Common myeloid progenitor, CD34-positive (primary cell): ENCODE measurements around the gene ROCK2.
A peak's percentile ranks its signal among the peaks of the same experiment; 100 is the strongest.

Source experiments
- CTCF ChIA-PET: fragments of 350-600 bp; sonication (Branson Sonifier 250); formaldehyde crosslinking; loops from one replicate; lab custom pipeline; 2021; ENCODE audit warnings: antibody characterized with exemption; lab: Charles Lee
- POLR2A ChIA-PET: fragments of 350-600 bp; sonication (Branson Sonifier 250); formaldehyde crosslinking; loops from one replicate; lab custom pipeline; 2021; ENCODE audit warnings: antibody characterized with exemption; lab: Charles Lee
- DNase-seq, 3 donors: peaks; one replicate each; pipeline versions ENCODE4 v3.0.0 to v3.0.0-alpha.2; 2013
- H3K27ac ChIP-seq, 2 experiments: 1 replicate in 1 of 2; 2 replicates in 1 of 2; pipeline ENCODE4 v1.7.0; 2013; ENCODE audit warnings: inconsistent platforms in 2 of 2, low read length in 2 of 2, mild to moderate bottlenecking in 2 of 2, low read depth in 1 of 2, moderate library complexity in 1 of 2; ENCODE audit not compliant: severe bottlenecking in 2 of 2, insufficient read depth in 1 of 2, poor library complexity in 1 of 2
- H3K27me3 ChIP-seq, 5 experiments: replicated peaks in 2 of 5; 1 replicate in 3 of 5; 2 replicates in 2 of 5; pipeline versions ENCODE4 v1.6.1 to v1.7.0; 2013; ENCODE audit warnings: low read length in 4 of 5, mild to moderate bottlenecking in 2 of 5, moderate library complexity in 2 of 5, inconsistent platforms in 1 of 5; ENCODE audit not compliant: insufficient read depth in 5 of 5, control insufficient read depth in 4 of 5
- H3K36me3 ChIP-seq, 4 experiments: 1 replicate in 2 of 4; 2 replicates in 2 of 4; pipeline versions ENCODE4 v1.6.1 to v1.7.0; 2013; ENCODE audit warnings: low read length in 3 of 4, control low read depth in 1 of 4, mild to moderate bottlenecking in 1 of 4; ENCODE audit not compliant: control insufficient read depth in 4 of 4, insufficient read depth in 4 of 4
- H3K4me1 ChIP-seq, 4 experiments: 1 replicate in 3 of 4; 2 replicates in 1 of 4; pipeline versions ENCODE4 v1.6.1 to v1.7.1; 2013; ENCODE audit warnings: low read length in 3 of 4, mild to moderate bottlenecking in 3 of 4, control low read depth in 1 of 4, inconsistent platforms in 1 of 4, moderate library complexity in 1 of 4; ENCODE audit not compliant: control insufficient read depth in 4 of 4, insufficient read depth in 4 of 4; ENCODE audit errors: control extremely low read depth in 1 of 4
- H3K4me3 ChIP-seq, 7 experiments: 1 replicate in 4 of 7; 2 replicates in 3 of 7; pipeline versions ENCODE4 v1.5.1 to v1.7.0; 2013; ENCODE audit warnings: mild to moderate bottlenecking in 7 of 7, low read length in 6 of 7, moderate library complexity in 6 of 7, inconsistent platforms in 2 of 7, low read depth in 2 of 7, control low read depth in 1 of 7; ENCODE audit not compliant: insufficient read depth in 4 of 7, control insufficient read depth in 1 of 7; ENCODE audit errors: extremely low read depth in 1 of 7
- H3K9me3 ChIP-seq, 5 experiments: 1 replicate in 4 of 5; 2 replicates in 1 of 5; pipeline versions ENCODE4 v1.6.1 to v1.7.1; 2013; ENCODE audit warnings: low read length in 4 of 5, mild to moderate bottlenecking in 2 of 5, inconsistent platforms in 1 of 5, low read depth in 1 of 5, moderate library complexity in 1 of 5; ENCODE audit not compliant: control insufficient read depth in 4 of 5, insufficient read depth in 2 of 5; ENCODE audit errors: control extremely low read depth in 1 of 5
- WGBS: methylation state at CpG from one replicate; pipeline ENCODE4 v1.1.5; 2013; ENCODE audit not compliant: insufficient coverage; 5-methylcytosine and 5-hydroxymethylcytosine counted together

The ROCK2 gene

GRCh38 chr2:11280713-11281112, 63.7 kb downstream of the ROCK2 start:
- Histone ChIP-seq H3K4me3 (no peak overlapping the region), H3K36me3 (peaks cover 18 to 23% (median 18%) of the 10 kb centered on the region in 4 experiments), H3K27ac (no peak overlapping the region), H3K4me1 (peaks cover 0 to 2% (median 0%) of the 10 kb centered on the region in 4 experiments), H3K9me3 (peaks cover 0 to 17% (median 7%) of the 10 kb centered on the region in 5 experiments), H3K27me3 (no peaks in the 10 kb centered on the region)
- POLR2A ChIA-PET = no interaction called here
- WGBS = no CpG with 5 or more reads among the region's 3 CpGs
- CTCF ChIA-PET = interaction anchor here (1.0 kb wide), 1 partner anchor 17 kb away, joined by 3 read pairs; no protein-coding TSS in a partner anchor
- no peak for DNase-seq

- H3K27ac ChIP-seq = no peak overlapping the region
- H3K4me3 ChIP-seq = no peak overlapping the region
- H3K27me3 ChIP-seq = no peaks in the 10 kb centered on the region
- peaks cover 10 to 14% (median 13%) of the 10 kb centered on the region in 4 experiments for H3K36me3 ChIP-seq
- DNase-seq = peak in 1 of 3 donors; percentile 43
- CTCF ChIA-PET = no interaction called here
- H3K4me1 ChIP-seq = peaks cover 0 to 3% (median 1%) of the 10 kb centered on the region in 4 experiments
- H3K9me3 ChIP-seq = peaks cover 0 to 14% (median 7%) of the 10 kb centered on the region in 5 experiments
- WGBS = 100% methylated on average over 3 of the region's 4 CpGs
- POLR2A ChIA-PET = no interaction called here
These were observed 65.0 kb downstream of the ROCK2 start for GRCh38 chr2:11279398-11279797.

- ChIA-PET POLR2A (no interaction called here), CTCF (no interaction called here)
- peaks cover 0 to 4% (median 0%) of the 10 kb centered on the region in 5 experiments for H3K9me3 ChIP-seq
These were observed 66.2 kb downstream of the ROCK2 start for GRCh38 chr2:11278219-11278618.

GRCh38 chr2:11275910-11276309, 68.5 kb downstream of the ROCK2 start:
- no peaks in the 10 kb centered on the region for H3K27me3 ChIP-seq
- CTCF ChIA-PET = no interaction called here
- H3K36me3 ChIP-seq = peaks cover 2 to 10% (median 7%) of the 10 kb centered on the region in 4 experiments
- POLR2A ChIA-PET = no interaction called here
- H3K9me3 ChIP-seq = no peaks in the 10 kb centered on the region
- H3K4me3 ChIP-seq = no peak overlapping the region
- H3K4me1 ChIP-seq = peaks cover 0 to 3% (median 0%) of the 10 kb centered on the region in 4 experiments
- WGBS = 92% methylated on average over 2 of the region's 6 CpGs
- H3K27ac ChIP-seq = no peak overlapping the region
- DNase-seq = no peak

More at GRCh38 chr2:11278219-11278618, 66.2 kb downstream of the ROCK2 start:
- Histone ChIP-seq H3K4me1 (peaks cover 0 to 3% (median 1%) of the 10 kb centered on the region in 4 experiments), H3K4me3 (no peak overlapping the region), H3K27ac (no peak overlapping the region), H3K27me3 (no peaks in the 10 kb centered on the region), H3K36me3 (peaks cover 0 to 5% (median 3%) of the 10 kb centered on the region in 4 experiments)
- no peak for DNase-seq

GRCh38 chr2:11270891-11271290, 73.5 kb downstream of the ROCK2 start:
- Histone ChIP-seq H3K36me3 (peaks cover 3 to 10% (median 5%) of the 10 kb centered on the region in 4 experiments), H3K27me3 (no peaks in the 10 kb centered on the region), H3K4me3 (no peak overlapping the region), H3K27ac (no peak overlapping the region), H3K4me1 (peaks cover 0 to 3% (median 0%) of the 10 kb centered on the region in 4 experiments), H3K9me3 (no peaks in the 10 kb centered on the region)
- WGBS = 100% methylated on average over 1 of the region's 2 CpGs
- ChIA-PET CTCF (interaction anchor here (0.9 kb wide), 1 partner anchor 10 kb away, joined by 4 read pairs; no protein-coding TSS in a partner anchor), POLR2A (no interaction called here)
- no peak for DNase-seq

GRCh38 chr2:11267931-11268330, 76.5 kb downstream of the ROCK2 start:
- DNase-seq = peak in 1 of 3 donors; percentile 3
- ChIA-PET POLR2A (no interaction called here), CTCF (no interaction called here)
- Histone ChIP-seq H3K9me3 (peaks cover 0 to 2% (median 0%) of the 10 kb centered on the region in 5 experiments), H3K27ac (no peak overlapping the region), H3K4me3 (no peak overlapping the region), H3K27me3 (no peaks in the 10 kb centered on the region), H3K4me1 (no peaks in the 10 kb centered on the region), H3K36me3 (peaks cover 4 to 10% (median 5%) of the 10 kb centered on the region in 4 experiments)
- WGBS = no CpG with 5 or more reads among the region's 3 CpGs

GRCh38 chr2:11264818-11265217, 79.6 kb downstream of the ROCK2 start:
- no peak overlapping the region for H3K27ac ChIP-seq
- H3K9me3 ChIP-seq = peaks cover 0 to 2% (median 0%) of the 10 kb centered on the region in 5 experiments
- no peaks in the 10 kb centered on the region for H3K27me3 ChIP-seq
- no CpG with 5 or more reads among the region's 1 CpG for WGBS
- CTCF ChIA-PET = no interaction called here
- POLR2A ChIA-PET = no interaction called here
- no peak for DNase-seq
- H3K36me3 ChIP-seq = peaks cover 0 to 2% (median 2%) of the 10 kb centered on the region in 4 experiments
- no peak overlapping the region for H3K4me3 ChIP-seq
- H3K4me1 ChIP-seq = peaks cover 0 to 4% (median 0%) of the 10 kb centered on the region in 4 experiments
